Endothelial cell of umbilical vein (primary cell): ENCODE measurements around the gene KCNQ1OT1.

ENCODE experiments used
- EZH2 ChIP-seq: IDR thresholded peaks from 2 replicates; pipeline ENCODE4 v1.6.1; 2012; ENCODE audit warnings: borderline replicate concordance, low read depth, mild to moderate bottlenecking, moderate library complexity, low read length, inconsistent platforms; ENCODE audit not compliant: severe bottlenecking
- MYC ChIP-seq: IDR thresholded peaks from one replicate; pipeline ENCODE4 v1.6.1; 2011; ENCODE audit warnings: mild to moderate bottlenecking, low read depth, low read length
- POLR2A ChIP-seq: IDR thresholded peaks from 2 replicates; pipeline ENCODE4 v1.6.1; 2012; ENCODE audit warnings: low read depth, mild to moderate bottlenecking, control low read depth, low read length
- TF ChIP-seq, protein P1 (sequence below): IDR thresholded peaks from 2 replicates; pipeline ENCODE4 v1.6.1; 2011; ENCODE audit not compliant: insufficient read depth, insufficient read length
- TF ChIP-seq, protein P2 (sequence below), 2 donors: IDR thresholded peaks; 1 replicate in 1 of 2; 2 replicates in 1 of 2; pipeline ENCODE4 v1.5.1; 2011; ENCODE audit warnings: low read length in 2 of 2, mild to moderate bottlenecking in 2 of 2, moderate library complexity in 2 of 2, control low read depth in 1 of 2, inconsistent platforms in 1 of 2, low read depth in 1 of 2; ENCODE audit not compliant: insufficient read depth in 1 of 2; ENCODE audit errors: extremely low read depth in 1 of 2

DNA sequence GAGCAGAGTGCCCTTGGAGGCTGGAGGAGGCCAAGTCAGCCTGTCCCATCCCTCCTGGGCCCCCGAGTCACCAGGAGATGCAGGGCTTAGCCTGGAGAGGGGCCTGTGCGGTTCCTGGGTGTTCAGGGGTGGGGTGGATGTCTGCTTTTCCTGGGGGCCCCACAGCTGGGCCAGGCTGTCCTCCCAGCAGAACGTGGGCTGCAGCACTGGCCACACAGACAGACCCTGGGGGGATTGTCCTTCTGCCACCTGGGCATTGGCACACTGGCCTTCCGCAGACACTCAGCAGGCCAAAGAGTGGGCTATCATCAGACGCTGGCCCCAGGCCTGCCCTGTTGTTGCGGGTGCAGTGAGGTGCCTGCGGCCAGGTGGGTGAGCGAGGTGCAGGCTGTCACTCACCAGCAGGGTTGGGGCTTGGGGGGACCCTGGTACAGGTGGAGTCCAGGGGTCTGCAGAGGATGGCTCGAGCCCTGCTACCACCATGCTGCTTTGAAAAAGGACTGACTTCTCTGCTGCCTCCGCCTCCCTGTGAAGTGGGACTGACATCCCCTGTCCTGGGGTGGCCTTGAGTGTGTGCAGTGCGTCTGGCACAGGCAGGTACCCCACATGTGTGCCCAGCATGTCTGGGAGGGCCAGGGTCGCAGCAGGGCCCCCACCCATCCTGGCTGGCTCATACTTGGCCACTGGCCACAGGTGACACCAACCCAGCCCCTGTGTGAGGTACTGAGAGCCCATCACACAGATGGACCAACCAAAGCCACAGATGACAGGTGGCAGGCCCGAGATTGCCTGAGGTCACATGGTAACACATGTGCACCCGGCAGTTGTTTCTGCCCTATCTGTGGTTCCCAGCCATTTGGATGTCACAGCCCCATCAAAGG is 39.0 kb upstream of the KCNQ1OT1 start:
- TF ChIP-seq, protein P1, sequence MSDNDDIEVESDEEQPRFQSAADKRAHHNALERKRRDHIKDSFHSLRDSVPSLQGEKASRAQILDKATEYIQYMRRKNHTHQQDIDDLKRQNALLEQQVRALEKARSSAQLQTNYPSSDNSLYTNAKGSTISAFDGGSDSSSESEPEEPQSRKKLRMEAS: no peak
- TF ChIP-seq, protein P2, sequence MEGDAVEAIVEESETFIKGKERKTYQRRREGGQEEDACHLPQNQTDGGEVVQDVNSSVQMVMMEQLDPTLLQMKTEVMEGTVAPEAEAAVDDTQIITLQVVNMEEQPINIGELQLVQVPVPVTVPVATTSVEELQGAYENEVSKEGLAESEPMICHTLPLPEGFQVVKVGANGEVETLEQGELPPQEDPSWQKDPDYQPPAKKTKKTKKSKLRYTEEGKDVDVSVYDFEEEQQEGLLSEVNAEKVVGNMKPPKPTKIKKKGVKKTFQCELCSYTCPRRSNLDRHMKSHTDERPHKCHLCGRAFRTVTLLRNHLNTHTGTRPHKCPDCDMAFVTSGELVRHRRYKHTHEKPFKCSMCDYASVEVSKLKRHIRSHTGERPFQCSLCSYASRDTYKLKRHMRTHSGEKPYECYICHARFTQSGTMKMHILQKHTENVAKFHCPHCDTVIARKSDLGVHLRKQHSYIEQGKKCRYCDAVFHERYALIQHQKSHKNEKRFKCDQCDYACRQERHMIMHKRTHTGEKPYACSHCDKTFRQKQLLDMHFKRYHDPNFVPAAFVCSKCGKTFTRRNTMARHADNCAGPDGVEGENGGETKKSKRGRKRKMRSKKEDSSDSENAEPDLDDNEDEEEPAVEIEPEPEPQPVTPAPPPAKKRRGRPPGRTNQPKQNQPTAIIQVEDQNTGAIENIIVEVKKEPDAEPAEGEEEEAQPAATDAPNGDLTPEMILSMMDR (IDR thresholded peaks at IDR 0.05; ENCODE audit: extremely low read depth in 1 of 2, insufficient read depth in 1 of 2, low read depth in 1 of 2, low read length in 2 of 2): no peak
- TF ChIP-seq MYC (no peak), EZH2 (no peak), POLR2A (no peak)
